ENCODE data around the gene UBXN2A.
A peak's percentile ranks its signal among the peaks of the same experiment; 100 is the strongest.
"Not testable (repeated sequence)": the region's sequence is repeated elsewhere in the genome, so short reads cannot be mapped to it uniquely, and the experiment has no call there.

The UBXN2A gene

DNA sequence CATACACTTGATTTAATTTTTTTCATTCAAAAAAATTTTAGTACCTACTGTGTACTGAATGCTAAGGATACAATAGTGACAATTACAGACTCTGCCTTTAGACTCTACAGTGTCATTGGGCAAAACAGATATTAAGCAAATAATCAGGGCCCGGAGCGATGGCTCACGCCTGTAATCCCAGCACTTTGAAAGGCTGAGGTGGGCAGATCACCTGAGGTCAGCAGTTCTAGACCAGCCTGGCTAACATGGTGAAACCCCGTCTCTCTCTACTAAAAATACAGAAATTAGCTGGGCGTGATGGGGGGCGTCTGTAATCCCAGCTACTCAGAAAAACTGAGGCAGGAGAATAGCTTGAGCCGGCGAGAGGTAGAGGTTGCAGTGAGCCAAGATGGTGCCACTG, 1.4 kb downstream of the UBXN2A start:
- no peak for DNase-seq

DNA sequence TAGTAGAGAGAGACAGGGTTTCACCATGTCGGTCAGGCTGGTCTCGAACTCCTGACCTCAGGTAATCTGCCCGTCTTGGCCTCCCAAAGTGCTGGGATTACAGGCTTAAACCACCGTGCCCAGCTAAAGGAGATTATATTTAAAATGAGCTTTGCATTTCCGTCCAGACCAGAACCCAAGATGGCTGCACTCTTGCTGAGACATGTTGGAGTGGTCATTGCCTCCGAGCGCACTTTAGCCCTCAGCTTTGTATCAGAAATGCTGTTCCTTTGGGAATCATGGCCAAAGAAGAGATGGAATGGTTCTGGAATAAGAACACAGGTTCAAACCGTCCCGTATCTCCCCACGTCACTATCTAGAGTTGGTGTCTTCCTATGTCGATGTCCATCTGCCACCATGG, 3.4 kb downstream of the UBXN2A start:
- no peak for DNase-seq

DNA sequence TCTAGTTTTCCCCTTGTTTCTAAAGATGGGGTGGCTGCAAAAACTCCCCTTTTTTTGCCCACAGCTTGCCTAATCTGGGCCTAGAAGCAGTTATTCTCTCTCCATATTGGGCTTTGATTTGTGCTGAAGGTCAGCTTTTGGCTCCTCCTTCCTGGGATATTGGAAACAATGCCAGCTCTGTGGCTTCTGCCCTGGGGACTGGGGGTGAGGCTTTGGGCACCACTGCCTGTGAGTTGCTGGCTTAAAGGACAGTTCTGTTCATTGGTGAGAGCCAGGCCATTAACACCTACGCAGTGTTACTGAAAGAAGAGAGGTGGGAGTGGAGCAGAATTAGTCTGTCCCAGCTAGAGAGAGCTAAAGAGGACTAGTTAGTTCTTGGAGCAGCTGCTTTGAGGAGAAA, 4.3 kb downstream of the UBXN2A start:
- DNase-seq: no peak

DNA sequence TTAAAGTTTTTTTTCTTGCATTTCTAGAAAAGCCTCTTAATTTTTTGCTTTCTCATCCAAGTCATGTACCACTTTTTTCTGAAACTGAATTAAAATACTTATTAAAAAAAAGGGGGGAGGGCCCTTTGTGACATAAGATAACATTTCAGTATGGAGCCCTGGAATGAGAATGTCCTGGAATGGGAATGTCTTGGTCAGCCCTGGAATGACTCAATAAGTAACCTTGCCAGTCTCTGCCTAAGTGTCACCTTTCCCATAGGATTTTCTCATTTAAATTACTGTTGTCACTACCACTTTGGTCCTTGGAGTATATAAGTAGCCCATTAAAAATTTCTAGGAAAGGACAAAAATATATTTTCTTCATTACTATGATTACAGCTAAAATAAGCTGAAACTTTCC, 4.7 kb downstream of the UBXN2A start:
- no peak for DNase-seq

DNA sequence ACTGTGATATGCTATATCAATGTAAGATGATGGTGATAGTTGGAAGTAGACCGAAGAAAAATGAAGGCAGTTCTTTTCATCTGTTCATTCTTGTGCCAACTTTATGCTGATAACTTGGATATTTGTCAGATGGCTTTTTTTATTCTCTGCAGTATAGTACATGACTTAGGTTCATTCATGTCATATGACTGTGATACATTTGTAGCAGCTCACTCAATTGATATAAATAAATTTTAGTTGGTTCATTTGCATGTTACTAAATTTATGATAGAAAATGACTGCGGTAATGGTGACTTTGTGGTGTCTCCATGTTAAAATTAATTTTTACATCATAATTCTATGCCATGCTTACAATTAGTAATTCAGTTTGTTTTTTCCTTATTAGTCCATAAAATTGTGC, 7.1 kb downstream of the UBXN2A start:
- no peak for DNase-seq

DNA sequence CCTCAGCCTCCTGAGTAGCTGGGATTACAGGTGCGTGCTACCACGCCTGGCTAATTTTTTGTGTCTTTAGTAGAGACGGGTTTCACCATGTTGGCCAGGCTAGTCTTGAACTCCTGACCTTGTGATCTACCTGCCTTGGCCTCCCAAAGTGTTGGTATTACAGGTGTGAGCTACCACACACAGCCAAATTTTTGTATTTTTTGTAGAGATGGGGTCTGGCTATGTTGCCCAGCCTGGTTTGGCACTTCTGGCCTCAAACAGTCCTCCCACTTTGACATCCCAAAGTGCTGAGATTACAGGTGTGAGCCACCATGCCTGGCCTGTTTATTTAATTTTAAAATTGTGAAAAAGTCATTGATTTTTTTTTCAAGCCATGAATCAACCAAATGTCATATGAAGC, 12.3 kb downstream of the UBXN2A start:
- not testable (repeated sequence) for DNase-seq

DNA sequence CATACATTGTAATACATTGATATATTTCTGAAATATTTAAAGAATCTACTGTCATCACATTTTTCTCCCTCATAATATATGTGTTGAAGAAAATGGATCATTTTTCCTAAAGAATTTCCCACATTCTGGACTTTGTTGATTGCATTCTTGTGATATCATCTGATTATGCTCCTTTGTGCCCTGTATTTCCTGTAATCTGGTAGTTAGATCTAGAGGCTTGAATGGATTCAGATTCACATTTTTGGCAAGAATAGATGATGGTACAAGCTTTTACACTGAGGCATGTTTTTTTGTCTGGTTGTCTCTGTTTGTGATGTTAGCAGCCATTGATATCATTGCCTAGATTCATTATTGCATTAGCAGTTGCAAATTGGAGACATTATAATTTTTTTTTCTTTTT, 13.4 kb downstream of the UBXN2A start:
- no peak for DNase-seq

- no peak for DNase-seq
These were observed 14.2 kb downstream of the UBXN2A start for GRCh38 chr2:23954325-23955014.

DNA sequence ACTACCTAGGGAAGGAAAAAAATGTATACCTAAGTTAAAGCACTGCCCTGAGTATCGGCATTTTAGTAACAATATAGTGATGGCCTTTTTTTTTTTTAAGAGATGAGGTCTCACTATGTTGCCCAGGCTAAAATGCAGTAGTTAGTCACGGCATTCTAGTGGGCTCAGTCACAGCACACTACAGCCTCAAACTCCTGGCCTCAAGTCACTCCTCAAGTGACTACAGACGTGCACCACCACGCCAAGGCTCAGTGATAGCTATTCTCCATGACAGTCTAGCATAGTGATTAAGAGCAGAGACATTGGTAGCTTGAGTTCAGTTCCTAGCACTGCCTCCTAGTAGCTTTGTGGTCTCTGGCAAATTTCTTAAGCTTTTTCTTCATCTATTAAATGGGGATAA, 27.6 kb downstream of the UBXN2A start:
- DNase-seq: no peak

DNA sequence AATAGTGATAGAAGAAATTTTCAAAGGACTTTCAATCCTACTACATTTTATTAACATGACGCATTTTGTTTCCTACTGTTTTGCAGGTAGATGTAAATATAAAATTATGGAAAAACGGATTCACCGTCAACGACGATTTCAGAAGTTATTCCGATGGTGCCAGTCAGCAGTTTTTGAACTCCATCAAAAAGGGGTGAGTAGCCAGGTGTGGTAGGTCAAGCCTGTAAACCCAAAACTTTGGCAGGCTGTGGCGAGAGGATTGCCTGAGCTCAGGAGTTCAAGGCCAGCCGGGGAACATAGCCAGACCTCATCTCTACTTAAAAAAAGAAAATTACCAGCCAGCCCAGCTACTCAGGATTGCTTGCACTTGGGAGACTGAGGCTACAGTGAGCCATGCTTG, 36.6 kb downstream of the UBXN2A start:
- DNase-seq: no peak

- DNase-seq: peak in 1 of 2 donors; percentile 10
These were observed 48.1 kb downstream of the UBXN2A start for GRCh38 chr2:23988371-23988770.

- DNase-seq: no peak
These were observed 52.7 kb downstream of the UBXN2A start for GRCh38 chr2:23992931-23993330.

DNA sequence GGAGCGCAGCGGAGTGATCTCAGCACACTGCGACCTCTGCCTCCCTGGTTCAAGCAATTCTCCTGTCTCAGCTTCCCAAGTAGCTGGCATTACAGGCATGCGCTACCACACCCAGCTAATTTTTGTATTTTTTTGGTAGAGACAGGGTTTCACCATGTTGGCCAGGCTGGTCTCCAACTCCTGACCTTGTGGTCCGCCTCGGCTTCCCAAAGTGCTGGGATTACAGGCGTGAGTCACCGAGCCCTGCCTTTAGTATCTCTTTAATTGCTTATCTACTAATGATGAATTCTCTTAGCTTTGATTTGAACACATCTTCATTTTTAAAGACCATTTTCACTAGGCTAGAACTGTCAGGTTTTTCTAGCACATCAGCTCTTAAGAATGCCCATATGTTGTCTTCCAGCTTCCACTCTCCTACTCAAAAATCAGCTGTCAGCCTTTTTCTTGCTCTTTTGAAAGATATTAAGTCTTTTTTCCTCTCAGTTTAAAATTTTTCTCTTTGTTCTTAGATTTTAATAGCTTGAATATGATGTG, 53.5 kb downstream of the UBXN2A start:
- DNase-seq: no peak

DNA sequence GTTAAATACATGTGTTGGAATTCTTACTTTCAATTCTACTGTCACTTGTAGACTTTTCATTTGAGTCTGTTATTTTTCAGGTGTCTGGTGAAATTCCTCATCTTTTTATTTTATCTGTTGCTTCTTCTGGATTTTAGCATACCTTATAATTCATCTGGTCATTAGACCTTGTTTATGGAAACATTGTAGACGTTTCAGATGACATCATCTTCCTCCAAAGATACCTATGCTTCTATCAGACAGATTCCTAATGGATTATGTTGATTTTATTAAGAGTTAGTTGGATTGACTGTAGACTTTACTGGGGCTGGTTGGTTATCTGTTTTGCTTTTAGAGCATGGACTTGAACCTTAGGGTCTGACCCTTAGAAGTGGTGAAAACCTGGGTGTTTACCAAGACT, 54.3 kb downstream of the UBXN2A start:
- no peak for DNase-seq

DNA sequence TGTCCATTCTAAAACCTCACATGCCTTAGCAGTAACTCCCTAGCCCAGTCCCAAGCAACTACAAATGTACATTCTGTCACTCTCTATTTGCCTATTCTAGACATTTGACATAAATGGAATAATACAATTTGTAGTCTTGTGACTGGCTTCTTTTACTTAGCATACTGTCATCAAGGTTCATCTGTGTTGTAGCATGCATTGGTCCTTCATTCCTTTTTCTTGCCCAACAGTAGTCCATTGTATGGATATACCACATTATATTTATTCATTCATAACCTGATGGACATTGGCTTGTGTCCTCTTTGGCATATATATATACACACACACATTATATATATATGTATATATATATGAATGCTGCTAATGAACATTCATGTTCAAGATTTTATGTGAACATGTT, 67.4 kb downstream of the UBXN2A start:
- DNase-seq: no peak

GRCh38 chr2:24008672-24009366, 68.6 kb downstream of the UBXN2A start:
- no peak for DNase-seq

GRCh38 chr2:24009367-24009679, 69.1 kb downstream of the UBXN2A start:
- DNase-seq: no peak

GRCh38 chr2:24009680-24010476, 69.6 kb downstream of the UBXN2A start, which contains the start of gene MFSD2B:
MFSD2B (plus strand) TSS chr2:24010085; CDS start chr2:24010097, 12 bp downstream.
- no peak for DNase-seq

- DNase-seq: no peak
These were observed 70.4 kb downstream of the UBXN2A start for GRCh38 chr2:24010477-24011249.

- peak in 1 of 2 donors; percentile 52 for DNase-seq
These were observed 71.2 kb downstream of the UBXN2A start for GRCh38 chr2:24011250-24012104.

DNA sequence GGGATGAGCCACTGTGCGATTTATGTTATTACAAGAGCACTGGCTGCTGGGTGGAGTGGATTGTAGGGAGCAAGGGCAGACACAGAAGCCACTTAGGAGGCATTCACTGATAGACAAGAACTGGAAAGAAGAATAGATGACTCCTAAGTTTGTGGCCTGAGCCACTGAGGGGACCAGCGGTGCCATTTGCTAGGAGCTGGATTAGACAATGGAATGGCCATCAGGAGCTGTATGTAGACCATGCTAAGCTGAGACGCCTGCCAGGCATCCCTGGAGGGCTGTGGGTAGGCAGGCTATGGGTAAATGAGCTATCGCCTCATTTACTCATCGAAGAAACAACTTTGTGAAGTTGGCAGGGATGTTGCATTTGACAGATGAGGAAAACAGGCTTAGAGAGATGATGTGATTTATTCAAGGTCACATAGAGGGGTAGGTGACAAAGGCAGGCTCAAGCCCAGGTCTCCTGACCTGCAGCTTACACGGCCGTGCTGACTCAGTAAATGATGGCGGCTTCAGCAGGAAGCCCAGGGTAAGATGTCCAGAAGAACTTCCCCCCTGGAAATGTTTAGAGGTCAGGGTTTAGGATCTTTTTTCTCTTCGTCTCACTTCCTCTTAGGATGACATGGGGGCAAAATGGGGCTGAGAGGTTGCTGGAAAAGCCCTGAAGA, 72.4 kb downstream of the UBXN2A start:
- no peak for DNase-seq
